ENCODE data around the gene CDYL2. TPM values are rescaled to one million over a fixed set of nuclear protein-coding genes. Genes with fewer than 3 reads are reported as not detected.

Gene CDYL2
- total RNA-seq: 10 to 100 TPM in 2 of 4 donors, 1 to 10 TPM in 2; 5.9 to 13.5 (median 9.2) TPM

GRCh38 chr16:80804526-80805383 is at the start of gene CDYL2:
Gene CDYL2, minus strand, starts transcription at chr16:80804598. Its CDS starts 425 bp downstream, at chr16:80804173.
- TF ChIP-seq CTCF (IDR thresholded peaks at IDR 0.05; ENCODE audit: low read depth): no peak

GRCh38 chr16:80852261-80852872 is 48.0 kb upstream of the CDYL2 start:
- no peak for TF ChIP-seq CTCF (IDR thresholded peaks at IDR 0.05; ENCODE audit: low read depth)

GRCh38 chr16:80851831-80852230 is 47.4 kb upstream of the CDYL2 start:
- no peak for TF ChIP-seq CTCF (IDR thresholded peaks at IDR 0.05; ENCODE audit: low read depth)

GRCh38 chr16:80850757-80851156 is 46.4 kb upstream of the CDYL2 start:
- TF ChIP-seq CTCF (IDR thresholded peaks at IDR 0.05; ENCODE audit: low read depth): no peak

- TF ChIP-seq CTCF (IDR thresholded peaks at IDR 0.05; ENCODE audit: low read depth): no peak
Observed at GRCh38 chr16:80848862-80849261, 44.5 kb upstream of the CDYL2 start.

GRCh38 chr16:80846680-80847079 is 42.3 kb upstream of the CDYL2 start:
- TF ChIP-seq CTCF (IDR thresholded peaks at IDR 0.05; ENCODE audit: low read depth): no peak

GRCh38 chr16:80846275-80846674 is 41.9 kb upstream of the CDYL2 start:
- no peak for TF ChIP-seq CTCF (IDR thresholded peaks at IDR 0.05; ENCODE audit: low read depth)
